GM21723 (cell line): Measurements from ENCODE around the gene CCM2.

Experiments
- ATAC-seq: cut with Tn5 transposase; IDR thresholded peaks from one replicate; pipeline ENCODE4 v1.9.1; 2021; ENCODE audit warnings: mild to moderate bottlenecking, moderate library complexity; ENCODE audit not compliant: unreplicated experiment

Gene CCM2

GRCh38 chr7:45118292-45118691, 118.3 kb downstream of the CCM2 start:
- no peak for ATAC-seq

- no peak for ATAC-seq
These were observed 118.9 kb downstream of the CCM2 start for GRCh38 chr7:45118889-45119331.

GRCh38 chr7:45119550-45119949, 119.5 kb downstream of the CCM2 start:
- no peak for ATAC-seq

- no peak for ATAC-seq
These were observed 123.2 kb downstream of the CCM2 start for GRCh38 chr7:45122975-45123860.

- no peak for ATAC-seq
These were observed 124.1 kb downstream of the CCM2 start for GRCh38 chr7:45123913-45124710.

GRCh38 chr7:45125193-45125904, 125.3 kb downstream of the CCM2 start:
- no peak for ATAC-seq
